Measurements from ENCODE around the gene CFDP1.

GRCh38 chr16:75286389-75286788 lies 146.9 kb downstream of the CFDP1 start:
- TF ChIP-seq ZNF26 (tag by site-specific recombination; IDR thresholded peaks at IDR 0.05) (no peak), ZNF76 (tag by site-specific recombination; IDR thresholded peaks at IDR 0.05; ENCODE audit: borderline replicate concordance, low read depth) (no peak), REST (tag by site-specific recombination; IDR thresholded peaks at IDR 0.05) (no peak), PRDM6 (tag by site-specific recombination; IDR thresholded peaks at IDR 0.05) (no peak), CTCF (tag by site-specific recombination; IDR thresholded peaks at IDR 0.05) (no peak)
